Mesothelial cell of epicardium (in vitro differentiated cells): Measurements from ENCODE around the gene NTRK1. TPM values are rescaled to one million over a fixed set of nuclear protein-coding genes. Genes with fewer than 3 reads are reported as not detected.
A peak's percentile ranks its signal among the peaks of the same experiment; 100 is the strongest.
"Not testable (repeated sequence)": the region's sequence is repeated elsewhere in the genome, so short reads cannot be mapped to it uniquely, and the experiment has no call there.

Source experiments
- DNase-seq, 2 experiments: peaks; one replicate each; pipeline ENCODE4 v3.0.0; 2021; ENCODE audit warnings: low spot score in 2 of 2; ENCODE audit not compliant: unreplicated experiment in 2 of 2
- H3K27ac Mint-ChIP-seq: 2 replicates; pipeline ENCODE4 v1.8.0; 2021; ENCODE audit warnings: mixed read lengths
- H3K27me3 Mint-ChIP-seq: 2 replicates; pipeline ENCODE4 v1.8.0; 2021; ENCODE audit warnings: low read depth, mixed read lengths
- H3K36me3 Mint-ChIP-seq: 2 replicates; pipeline ENCODE4 v1.8.0; 2021; ENCODE audit warnings: mixed read lengths
- H3K4me1 Mint-ChIP-seq: 2 replicates; pipeline ENCODE4 v1.8.0; 2021; ENCODE audit warnings: mixed read lengths
- H3K4me3 Mint-ChIP-seq: 2 replicates; pipeline ENCODE4 v1.8.0; 2021; ENCODE audit warnings: mild to moderate bottlenecking, moderate library complexity, mixed read lengths
- H3K9me3 Mint-ChIP-seq: 2 replicates; pipeline ENCODE4 v1.8.0; 2021; ENCODE audit warnings: mixed read lengths
- CTCF ChIP-seq: fragments of 200-600 bp; sonication (generic); IDR thresholded peaks from one replicate; pipeline ENCODE4 v1.5.0; 2021; ENCODE audit warnings: antibody characterized with exemption; ENCODE audit not compliant: unreplicated experiment
- total RNA-seq: library from RNA; stranded (reverse); gene quantifications from 3 replicates; pipeline ENCODE4 v1.2.1, GENCODE V29; 2021

The NTRK1 gene
- total RNA-seq, 1 donor from 2014 or later = 1.2 TPM

- peak overlapping the region; percentile 53 for H3K4me3 Mint-ChIP-seq
- H3K27ac Mint-ChIP-seq = no peak overlapping the region
- TF ChIP-seq CTCF = no peak
- DNase-seq = no peak
- H3K36me3 Mint-ChIP-seq = no peaks in the 10 kb centered on the region
- peaks cover under 1% of the 10 kb centered on the region for H3K9me3 Mint-ChIP-seq
- H3K27me3 Mint-ChIP-seq = peaks cover 93% of the 10 kb centered on the region
- peaks cover 21% of the 10 kb centered on the region for H3K4me1 Mint-ChIP-seq
Measured at GRCh38 chr1:156923670-156924477, 63.2 kb downstream of the NTRK1 start.

GRCh38 chr1:156924478-156925153 is 64.0 kb downstream of the NTRK1 start:
- Mint-ChIP-seq H3K4me1 (peaks cover 21% of the 10 kb centered on the region), H3K27me3 (peaks cover 98% of the 10 kb centered on the region), H3K4me3 (peak overlapping the region; percentile 46), H3K27ac (no peak overlapping the region), H3K36me3 (no peaks in the 10 kb centered on the region), H3K9me3 (no peaks in the 10 kb centered on the region)
- no peak for DNase-seq
- TF ChIP-seq CTCF = no peak

GRCh38 chr1:156925154-156926010 is 64.7 kb downstream of the NTRK1 start:
- DNase-seq = no peak
- no peak for TF ChIP-seq CTCF
- peaks cover 21% of the 10 kb centered on the region for H3K4me1 Mint-ChIP-seq
- H3K27ac Mint-ChIP-seq = no peak overlapping the region
- no peaks in the 10 kb centered on the region for H3K9me3 Mint-ChIP-seq
- no peak overlapping the region for H3K4me3 Mint-ChIP-seq
- H3K27me3 Mint-ChIP-seq = peaks cover 98% of the 10 kb centered on the region
- H3K36me3 Mint-ChIP-seq = no peaks in the 10 kb centered on the region

GRCh38 chr1:156926175-156926574 is 65.5 kb downstream of the NTRK1 start:
- Mint-ChIP-seq H3K27ac (no peak overlapping the region), H3K4me1 (peaks cover 20% of the 10 kb centered on the region), H3K27me3 (peaks cover 97% of the 10 kb centered on the region), H3K36me3 (no peaks in the 10 kb centered on the region), H3K9me3 (no peaks in the 10 kb centered on the region), H3K4me3 (no peak overlapping the region)
- no peak for TF ChIP-seq CTCF
- DNase-seq = no peak

GRCh38 chr1:156926695-156927094 is 66.0 kb downstream of the NTRK1 start:
- not testable (repeated sequence) for H3K27ac Mint-ChIP-seq, H3K9me3 Mint-ChIP-seq, DNase-seq, H3K36me3 Mint-ChIP-seq, H3K4me3 Mint-ChIP-seq
- peaks cover 20% of the 10 kb centered on the region for H3K4me1 Mint-ChIP-seq
- H3K27me3 Mint-ChIP-seq = peaks cover 96% of the 10 kb centered on the region
